ENCODE data around the gene NRROS.
"Not testable (repeated sequence)": the region's sequence is repeated elsewhere in the genome, so short reads cannot be mapped to it uniquely, and the experiment has no call there.

Gene NRROS

GRCh38 chr3:196609805-196610515 is 29.5 kb upstream of the NRROS start:
- H3K4me3 ChIP-seq (ENCODE audit: low read length), result no peak overlapping the region
- no peak overlapping the region for H3K4me2 ChIP-seq (ENCODE audit: low read length)
- H3K9me3 ChIP-seq (replicated peaks; ENCODE audit: low read length), result no peaks in the 10 kb centered on the region
- H3K4me1 ChIP-seq (ENCODE audit: control insufficient read depth, insufficient read depth, low read length), result no peaks in the 10 kb centered on the region
- H3K36me3 ChIP-seq (ENCODE audit: insufficient read depth, low read length), result no peaks in the 10 kb centered on the region
- peaks cover 9% of the 10 kb centered on the region for H3K27me3 ChIP-seq (ENCODE audit: control insufficient read depth, insufficient read depth, low read length)
- H3K9ac ChIP-seq (ENCODE audit: low read depth, low read length), result no peak overlapping the region

GRCh38 chr3:196611761-196612483 is 27.6 kb upstream of the NRROS start:
- Histone ChIP-seq H3K4me2 (ENCODE audit: low read length) (no peak overlapping the region), H3K9ac (ENCODE audit: low read depth, low read length) (no peak overlapping the region), H3K36me3 (ENCODE audit: insufficient read depth, low read length) (no peaks in the 10 kb centered on the region), H3K4me1 (ENCODE audit: control insufficient read depth, insufficient read depth, low read length) (no peaks in the 10 kb centered on the region), H3K4me3 (ENCODE audit: low read length) (no peak overlapping the region), H3K9me3 (replicated peaks; ENCODE audit: low read length) (no peaks in the 10 kb centered on the region), H3K27me3 (ENCODE audit: control insufficient read depth, insufficient read depth, low read length) (no peaks in the 10 kb centered on the region)

DNA sequence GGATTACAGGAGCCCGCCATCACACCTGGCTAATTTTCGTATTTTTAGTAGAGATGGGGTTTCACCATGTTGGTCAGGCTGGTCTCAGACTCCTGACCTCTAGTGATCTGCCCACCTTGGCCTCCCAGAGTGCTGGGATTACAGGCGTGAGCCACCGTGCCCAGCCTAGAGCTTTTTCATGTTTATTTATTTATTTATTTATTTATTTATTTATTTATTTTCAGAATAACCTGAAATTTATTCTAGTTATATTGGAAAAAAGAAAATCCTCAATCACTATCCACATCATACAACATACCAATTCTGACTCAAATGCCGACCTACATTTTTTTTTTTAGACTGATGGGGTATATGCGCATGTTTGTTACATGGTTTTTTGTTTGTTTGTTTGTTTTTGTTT is 24.3 kb upstream of the NRROS start:
- H3K4me2 ChIP-seq (ENCODE audit: low read length); H3K27me3 ChIP-seq (ENCODE audit: control insufficient read depth, insufficient read depth, low read length); H3K4me1 ChIP-seq (ENCODE audit: control insufficient read depth, insufficient read depth, low read length); H3K9me3 ChIP-seq (replicated peaks; ENCODE audit: low read length); H3K9ac ChIP-seq (ENCODE audit: low read depth, low read length); H3K4me3 ChIP-seq (ENCODE audit: low read length); H3K36me3 ChIP-seq (ENCODE audit: insufficient read depth, low read length): not testable (repeated sequence)

DNA sequence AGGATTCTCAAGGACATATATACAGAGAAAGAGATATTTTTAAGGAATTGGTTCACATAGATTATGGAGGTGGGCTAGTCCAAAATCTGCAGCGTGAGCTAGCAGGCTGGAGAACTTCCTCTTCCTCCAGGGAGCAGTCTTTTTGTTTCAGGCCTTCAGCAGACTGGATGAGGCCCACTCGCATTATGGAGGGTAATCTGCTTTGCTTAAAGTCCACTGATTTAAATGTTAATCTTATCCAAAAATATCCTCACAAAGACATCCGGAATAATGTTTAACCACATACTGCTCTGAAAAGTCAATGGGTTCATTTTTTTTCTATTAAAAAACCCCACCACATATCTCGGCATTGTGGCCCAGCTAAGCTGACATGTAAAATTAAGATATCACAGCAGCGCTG is 22.2 kb upstream of the NRROS start:
- no peak overlapping the region for H3K4me2 ChIP-seq (ENCODE audit: low read length)
- H3K9me3 ChIP-seq (replicated peaks; ENCODE audit: low read length), result no peaks in the 10 kb centered on the region
- H3K9ac ChIP-seq (ENCODE audit: low read depth, low read length), result no peak overlapping the region
- no peaks in the 10 kb centered on the region for H3K27me3 ChIP-seq (ENCODE audit: control insufficient read depth, insufficient read depth, low read length)
- no peaks in the 10 kb centered on the region for H3K36me3 ChIP-seq (ENCODE audit: insufficient read depth, low read length)
- no peak overlapping the region for H3K4me3 ChIP-seq (ENCODE audit: low read length)
- no peaks in the 10 kb centered on the region for H3K4me1 ChIP-seq (ENCODE audit: control insufficient read depth, insufficient read depth, low read length)

DNA sequence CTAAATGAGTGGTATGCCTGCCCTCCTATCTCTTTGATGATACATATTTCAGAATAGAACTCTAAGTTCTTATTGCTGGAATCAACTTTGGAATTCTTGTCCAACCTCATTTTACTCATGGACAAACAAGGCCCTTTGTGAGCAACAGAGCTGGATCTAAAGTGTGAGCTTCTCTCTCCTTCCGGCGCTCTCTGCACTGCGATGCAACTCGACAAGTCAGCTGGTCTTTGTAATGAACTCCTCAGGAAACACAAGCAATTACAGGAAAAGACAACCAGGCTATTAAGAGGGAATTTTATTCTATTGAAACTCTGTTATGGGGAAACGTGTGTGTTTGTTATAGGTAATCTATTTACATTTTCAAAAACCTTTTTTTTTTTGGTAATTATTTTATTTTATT is 20.3 kb upstream of the NRROS start:
- Histone ChIP-seq H3K9ac (ENCODE audit: low read depth, low read length) (no peak overlapping the region), H3K36me3 (ENCODE audit: insufficient read depth, low read length) (no peaks in the 10 kb centered on the region), H3K4me1 (ENCODE audit: control insufficient read depth, insufficient read depth, low read length) (no peaks in the 10 kb centered on the region)

GRCh38 chr3:196619627-196620026 is 19.9 kb upstream of the NRROS start:
- not testable (repeated sequence) for H3K27me3 ChIP-seq (ENCODE audit: control insufficient read depth, insufficient read depth, low read length); H3K9me3 ChIP-seq (replicated peaks; ENCODE audit: low read length); H3K9ac ChIP-seq (ENCODE audit: low read depth, low read length); H3K4me1 ChIP-seq (ENCODE audit: control insufficient read depth, insufficient read depth, low read length); H3K4me2 ChIP-seq (ENCODE audit: low read length); H3K4me3 ChIP-seq (ENCODE audit: low read length); H3K36me3 ChIP-seq (ENCODE audit: insufficient read depth, low read length)

More for the DNA sequence above, 20.3 kb upstream of the NRROS start:
- Histone ChIP-seq H3K4me3 (ENCODE audit: low read length) (no peak overlapping the region), H3K9me3 (replicated peaks; ENCODE audit: low read length) (no peaks in the 10 kb centered on the region), H3K4me2 (ENCODE audit: low read length) (no peak overlapping the region), H3K27me3 (ENCODE audit: control insufficient read depth, insufficient read depth, low read length) (no peaks in the 10 kb centered on the region)

DNA sequence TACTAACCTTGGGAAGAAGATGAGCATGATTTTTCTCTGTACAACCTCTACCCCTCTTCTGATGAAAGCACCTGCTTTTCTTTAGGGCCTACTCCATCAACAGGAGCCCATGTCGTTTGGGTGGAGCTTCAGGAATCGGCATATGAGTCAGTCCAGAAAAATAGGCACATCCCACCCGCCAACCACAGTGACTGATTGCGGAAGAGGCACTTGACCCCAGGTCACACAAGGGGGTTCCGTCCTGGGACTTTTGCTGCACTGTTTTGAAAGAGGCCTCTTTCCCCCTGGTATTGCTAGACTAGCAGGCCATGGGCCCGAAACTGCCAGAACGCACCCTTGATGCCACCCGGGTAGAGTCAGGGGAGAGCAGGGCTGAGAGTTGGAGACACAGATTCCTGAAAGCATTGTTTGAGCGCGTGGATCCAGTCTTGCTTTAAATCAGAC is 19.3 kb upstream of the NRROS start:
- no peak overlapping the region for H3K4me2 ChIP-seq (ENCODE audit: low read length)
- H3K27me3 ChIP-seq (ENCODE audit: control insufficient read depth, insufficient read depth, low read length), result no peaks in the 10 kb centered on the region
- no peaks in the 10 kb centered on the region for H3K4me1 ChIP-seq (ENCODE audit: control insufficient read depth, insufficient read depth, low read length)
- no peaks in the 10 kb centered on the region for H3K9me3 ChIP-seq (replicated peaks; ENCODE audit: low read length)
- no peak overlapping the region for H3K4me3 ChIP-seq (ENCODE audit: low read length)
- H3K36me3 ChIP-seq (ENCODE audit: insufficient read depth, low read length), result no peaks in the 10 kb centered on the region
- no peak overlapping the region for H3K9ac ChIP-seq (ENCODE audit: low read depth, low read length)

DNA sequence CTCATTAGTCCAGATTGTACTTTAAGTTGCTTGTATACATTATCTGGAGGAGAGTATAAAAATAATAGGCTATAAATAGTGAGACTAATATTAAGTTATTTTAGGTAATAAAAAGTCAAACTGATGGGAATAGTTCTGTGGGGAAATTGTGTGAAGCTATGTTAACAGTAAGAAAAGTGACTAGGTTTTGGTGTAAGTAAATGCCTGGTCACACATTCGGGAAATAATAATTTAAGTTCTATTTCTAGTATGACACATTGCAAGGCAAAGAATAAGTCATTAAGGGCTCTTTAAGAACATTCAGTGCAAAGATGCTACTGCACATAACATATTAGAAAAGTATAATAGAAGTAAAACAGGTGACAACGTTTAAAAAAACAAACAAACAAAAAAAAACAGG is 18.8 kb upstream of the NRROS start:
- Histone ChIP-seq H3K9ac (ENCODE audit: low read depth, low read length) (no peak overlapping the region), H3K36me3 (ENCODE audit: insufficient read depth, low read length) (no peaks in the 10 kb centered on the region), H3K27me3 (ENCODE audit: control insufficient read depth, insufficient read depth, low read length) (no peaks in the 10 kb centered on the region), H3K4me1 (ENCODE audit: control insufficient read depth, insufficient read depth, low read length) (no peaks in the 10 kb centered on the region), H3K4me2 (ENCODE audit: low read length) (no peak overlapping the region), H3K9me3 (replicated peaks; ENCODE audit: low read length) (no peaks in the 10 kb centered on the region), H3K4me3 (ENCODE audit: low read length) (no peak overlapping the region)

- Histone ChIP-seq H3K9ac (ENCODE audit: low read depth, low read length) (no peak overlapping the region), H3K4me2 (ENCODE audit: low read length) (no peak overlapping the region), H3K4me3 (ENCODE audit: low read length) (no peak overlapping the region), H3K4me1 (ENCODE audit: control insufficient read depth, insufficient read depth, low read length) (no peaks in the 10 kb centered on the region), H3K9me3 (replicated peaks; ENCODE audit: low read length) (no peaks in the 10 kb centered on the region), H3K36me3 (ENCODE audit: insufficient read depth, low read length) (no peaks in the 10 kb centered on the region), H3K27me3 (ENCODE audit: control insufficient read depth, insufficient read depth, low read length) (no peaks in the 10 kb centered on the region)
Measured at GRCh38 chr3:196621611-196622010, 17.9 kb upstream of the NRROS start.

DNA sequence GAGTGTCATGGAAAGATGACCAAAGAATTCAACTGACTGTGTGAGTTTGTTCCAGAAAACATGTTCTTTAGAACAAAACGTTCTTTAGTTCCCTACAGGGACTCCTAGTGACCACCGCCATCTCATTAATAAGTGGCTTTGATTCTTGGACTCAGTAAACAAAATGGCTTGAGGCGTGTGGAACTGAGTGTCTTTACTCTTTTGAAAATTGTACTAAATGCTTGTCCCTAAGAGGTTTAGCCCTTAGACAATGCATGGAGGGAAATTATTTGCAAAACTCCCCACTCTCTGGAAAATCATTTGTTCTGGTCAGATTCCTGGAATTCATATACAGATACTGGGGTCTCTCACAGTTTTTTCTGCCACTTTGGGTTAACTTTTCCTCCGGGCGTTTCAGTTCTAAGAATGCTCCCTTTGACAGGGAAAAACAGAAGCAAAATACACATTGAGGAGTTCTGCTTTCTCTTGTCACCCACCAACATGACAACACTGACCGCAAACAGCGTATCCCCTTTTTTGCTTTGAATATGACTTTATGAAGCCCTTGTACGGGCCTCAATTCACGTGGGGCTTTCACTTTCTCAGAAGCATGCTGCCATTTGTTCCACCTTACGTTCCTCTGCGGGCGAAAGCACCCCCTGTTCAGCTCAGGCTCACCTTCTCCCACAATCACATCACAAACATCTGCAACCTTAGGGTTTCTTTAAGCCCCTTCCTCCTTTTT is 15.3 kb upstream of the NRROS start:
- no peaks in the 10 kb centered on the region for H3K36me3 ChIP-seq (ENCODE audit: insufficient read depth, low read length)
- H3K27me3 ChIP-seq (ENCODE audit: control insufficient read depth, insufficient read depth, low read length), result no peaks in the 10 kb centered on the region
- H3K4me3 ChIP-seq (ENCODE audit: low read length), result no peak overlapping the region
- no peaks in the 10 kb centered on the region for H3K9me3 ChIP-seq (replicated peaks; ENCODE audit: low read length)
- H3K4me2 ChIP-seq (ENCODE audit: low read length), result no peak overlapping the region
- no peak overlapping the region for H3K9ac ChIP-seq (ENCODE audit: low read depth, low read length)
- H3K4me1 ChIP-seq (ENCODE audit: control insufficient read depth, insufficient read depth, low read length), result no peaks in the 10 kb centered on the region

- Histone ChIP-seq H3K4me3 (ENCODE audit: low read length) (no peak overlapping the region), H3K36me3 (ENCODE audit: insufficient read depth, low read length) (no peaks in the 10 kb centered on the region), H3K9me3 (replicated peaks; ENCODE audit: low read length) (no peaks in the 10 kb centered on the region), H3K4me2 (ENCODE audit: low read length) (no peak overlapping the region), H3K9ac (ENCODE audit: low read depth, low read length) (no peak overlapping the region), H3K4me1 (ENCODE audit: control insufficient read depth, insufficient read depth, low read length) (no peaks in the 10 kb centered on the region), H3K27me3 (ENCODE audit: control insufficient read depth, insufficient read depth, low read length) (no peaks in the 10 kb centered on the region)
Measured at GRCh38 chr3:196624907-196625306, 14.6 kb upstream of the NRROS start.
